Heart left ventricle (tissue), 16 donors: ENCODE measurements around the gene BZW1. TPM values are rescaled to one million over a fixed set of nuclear protein-coding genes. Genes with fewer than 3 reads are reported as not detected.
A peak's percentile ranks its signal among the peaks of the same experiment; 100 is the strongest.
"Not testable (repeated sequence)": the region's sequence is repeated elsewhere in the genome, so short reads cannot be mapped to it uniquely, and the experiment has no call there.

Experiments
- ATAC-seq, 4 donors: fragments of 200-7000 bp; cut with Tn5 transposase; one replicate each; pipeline ENCODE4 v1.9.1; 2020 to 2022; ENCODE audit warnings: moderate library complexity in 4 of 4, mild to moderate bottlenecking in 3 of 4, moderate number of reproducible peaks in 1 of 4
- DNase-seq, 5 donors: peaks; one replicate each; pipeline ENCODE4 v3.0.0-alpha.2; 2020
- H3K27ac ChIP-seq, 12 donors: fragments of 200-600 bp; sonication (generic) in 4 of 12; one replicate each; pipeline versions ENCODE4 v1.5.0 to v1.8.0; 2016 to 2022; ENCODE audit warnings: mild to moderate bottlenecking in 2 of 12
- H3K27me3 ChIP-seq, 9 donors: fragments of 200-600 bp; sonication (generic) in 2 of 9; one replicate each; pipeline versions ENCODE4 v1.5.1 to v1.8.0; 2016 to 2022; ENCODE audit warnings: mild to moderate bottlenecking in 3 of 9
- H3K36me3 ChIP-seq, 9 donors: fragments of 200-600 bp; sonication (generic) in 2 of 9; one replicate each; pipeline versions ENCODE4 v1.5.0 to v1.8.0; 2018 to 2022; ENCODE audit warnings: mild to moderate bottlenecking in 2 of 9
- H3K4me1 ChIP-seq, 12 donors: fragments of 200-600 bp; sonication (generic) in 4 of 12; one replicate each; pipeline versions ENCODE4 v1.5.0 to v1.8.0; 2016 to 2022; ENCODE audit warnings: mild to moderate bottlenecking in 3 of 12
- H3K4me3 ChIP-seq, 12 donors: fragments of 200-600 bp; sonication (generic) in 4 of 12; one replicate each; pipeline versions ENCODE4 v1.5.0 to v1.8.0; 2017 to 2022; ENCODE audit warnings: mild to moderate bottlenecking in 9 of 12, moderate library complexity in 4 of 12
- H3K9me3 ChIP-seq, 12 donors: fragments of 200-600 bp; sonication (generic) in 4 of 12; one replicate each; pipeline versions ENCODE4 v1.5.0 to v1.8.0; 2016 to 2022; ENCODE audit warnings: mild to moderate bottlenecking in 1 of 12
- CTCF ChIP-seq, 12 donors: fragments of 200-600 bp; sonication (generic) in 4 of 12; IDR thresholded peaks; one replicate each; pipeline versions ENCODE4 v1.5.0 to v1.8.0; 2018 to 2022; ENCODE audit warnings: antibody characterized with exemption in 12 of 12, mild to moderate bottlenecking in 5 of 12
- POLR2A ChIP-seq, 2 donors: fragments of 450-650 bp; IDR thresholded peaks; one replicate each; pipeline ENCODE4 v1.6.1; 2017; ENCODE audit warnings: antibody characterized with exemption in 2 of 2, mild to moderate bottlenecking in 2 of 2, moderate library complexity in 2 of 2
- WGBS, 4 donors: extraction: QIAGEN DNeasy Blood & Tissue Kit in 2 of 4; methylation state at CpG; one replicate each; pipeline versions ENCODE4 v1.1.5 to v1.1.7; 2013 to 2018; 5-methylcytosine and 5-hydroxymethylcytosine counted together
- intact Hi-C, 10 donors: fragments of 100-400 bp; cut with DNase I; formaldehyde crosslinking; loops; one replicate each; pipeline versions ENCODE4 v1.11.1 to v1.14.2; 2022
- polyA plus RNA-seq, 2 donors: library from polyadenylated mRNA; stranded (reverse); fragments of 200-250 nt; gene quantifications; one replicate each; pipeline ENCODE4 v1.2.3, GENCODE V29; 2013
- total RNA-seq, 9 donors: library from RNA; depleted of rRNA in 2 of 9; stranded (reverse); fragments of >200 nt in 2 of 9; fragmentation: NEBNext Ultra II Directional in 3 of 9; extraction: Animal tissue kit (Norgen Biotek cat#: 25700) in 3 of 9; gene quantifications; one replicate each; pipeline versions ENCODE4 v1.1.0 to v1.2.4, GENCODE V29; 2016 to 2023
- donor health status: ischemic (EF 13 %, LVEDD 7.1; RV severe dilation, severe dysfunction).
- donor health status: healthy with polysubstance abuse.
- donor health status: DM: no; HTN: yes; CAD: no.
- donor health status: DM: no; HTN: no; CAD: no.
- donor health status: ischemic (EF 25% LVEDD 6.9; RV normal size, moderate dysfunction).
- donor health status: ischemic (EF 25% LVEDD 5.7; RV mildly dilated, moderate dysfunction).
- donor health status: healthy.
- donor health status: DM: yes; HTN: yes; CAD: no.
- donor health status: ischemic (EF 35%, LVEDD 5.7; RV mildly dilated, moderate dysfunction).
- donor health status: nonischemic (EF 11% LVEDD 7.7; RV severe dilation, severe dysfunction).
- donor health status: DM: yes; HTN: yes; CAD: no.
- donor health status: PGD.
- donor health status: ischemic (EF 29% LVEDD 5.4; RV normal size, mild dysfunction).
- donor health status: nonischemic (EF 23%, LVEDD 6.1; RV moderate dilation, normal function).

Gene BZW1
- total and polyA plus RNA-seq, 11 donors = 10.7 to 147 (median 87.3) TPM

- 75 to 87% (median 80%) methylated on average over 1 of the region's 1 CpG for WGBS, 4 donors
- intact Hi-C loops = loop anchor here in 7 of 10 donors (5.0 kb wide), 4 partner anchors 42 to 903 kb away; partner anchors contain the start of genes CLK1 (in 3 of the 7) and C2orf69 (in 1 of the 7)
- H3K4me1 ChIP-seq = peaks cover 6 to 49% (median 33%) of the 10 kb centered on the region in 12 donors
- peak overlapping the region in 1 of 12 donors; percentile 13 for H3K27ac ChIP-seq
- ATAC-seq (no peak), DNase-seq (no peak)
- TF ChIP-seq POLR2A (IDR thresholded peaks at IDR 0.05) = no peak
- no peak for TF ChIP-seq CTCF (IDR thresholded peaks at IDR 0.05)
- no peak overlapping the region for H3K4me3 ChIP-seq
- no peaks in the 10 kb centered on the region for H3K9me3 ChIP-seq
- H3K27me3 ChIP-seq = no peaks in the 10 kb centered on the region
- peaks cover 0 to 69% (median 67%) of the 10 kb centered on the region in 9 donors for H3K36me3 ChIP-seq
Observed at GRCh38 chr2:200814917-200815316, 3.2 kb downstream of the BZW1 start.

DNA sequence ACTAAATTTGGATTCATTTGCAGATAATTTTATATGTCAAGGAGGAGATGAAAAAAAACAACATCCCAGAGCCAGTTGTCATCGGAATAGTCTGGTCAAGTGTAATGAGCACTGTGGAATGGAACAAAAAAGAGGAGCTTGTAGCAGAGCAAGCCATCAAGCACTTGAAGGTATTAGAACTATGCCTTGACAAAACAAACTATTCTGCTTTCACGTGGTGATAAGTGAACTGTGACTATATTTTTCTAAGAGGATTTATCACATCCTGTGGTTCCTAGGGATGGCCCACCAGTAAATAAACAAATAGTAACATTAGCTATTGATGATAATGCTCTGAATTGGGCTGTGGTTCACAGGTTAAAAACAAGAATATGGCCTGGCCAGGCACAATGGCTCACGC, 7.0 kb downstream of the BZW1 start:
- not testable (repeated sequence) for H3K27me3 ChIP-seq, H3K27ac ChIP-seq, H3K4me3 ChIP-seq, DNase-seq, H3K9me3 ChIP-seq, ATAC-seq
- Histone ChIP-seq H3K4me1 (peaks cover 0 to 28% (median 15%) of the 10 kb centered on the region in 12 donors), H3K36me3 (peaks cover 0 to 89% (median 85%) of the 10 kb centered on the region in 9 donors)
- intact Hi-C loops = loop anchor here in 2 of 10 donors (5.0 kb wide), 1 partner anchor 39 kb away; no protein-coding TSS in a partner anchor
- 60 to 71% (median 65%) methylated on average over 3 of the region's 3 CpGs for WGBS, 4 donors

DNA sequence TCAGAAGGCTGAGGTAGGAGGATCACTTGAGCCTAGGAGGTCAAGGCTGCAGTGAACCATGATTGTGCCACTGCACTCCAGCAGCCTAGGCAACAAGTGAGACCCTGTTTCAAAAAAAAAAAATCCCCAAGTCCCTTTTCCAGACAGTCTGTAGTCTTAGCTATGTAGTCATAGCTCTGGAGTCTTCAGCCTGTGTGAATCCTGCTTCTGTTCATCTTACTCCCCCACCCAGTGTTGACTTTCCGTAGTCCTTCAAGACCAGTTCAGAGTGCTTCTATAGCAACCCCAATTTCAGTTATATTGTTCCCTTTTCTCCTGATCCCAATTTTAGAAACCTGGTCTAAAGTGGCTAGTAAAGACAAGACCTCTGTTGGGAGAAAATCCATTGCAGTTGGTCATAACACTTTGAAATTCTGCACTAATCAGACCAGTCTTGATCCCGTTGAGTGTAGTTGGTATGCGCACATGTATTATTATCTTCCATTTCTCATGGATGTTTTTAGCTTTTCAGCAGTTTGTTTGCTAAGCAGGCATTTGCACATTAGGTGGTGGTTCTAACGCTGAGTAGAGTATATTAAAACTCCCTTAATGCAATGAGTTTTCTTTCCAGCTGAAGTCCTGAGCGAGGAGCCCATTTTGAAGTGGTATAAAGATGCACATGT, 9.0 kb downstream of the BZW1 start:
- peaks cover 0 to 87% (median 84%) of the 10 kb centered on the region in 9 donors for H3K36me3 ChIP-seq
- no peaks in the 10 kb centered on the region for H3K9me3 ChIP-seq
- no peak overlapping the region for H3K4me3 ChIP-seq
- DNase-seq (no peak), ATAC-seq (no peak)
- intact Hi-C loops = no loop called here
- 95 to 97% (median 97%) methylated on average over 5 of the region's 5 CpGs for WGBS, 4 donors
- TF ChIP-seq CTCF (IDR thresholded peaks at IDR 0.05) = no peak
- no peak for TF ChIP-seq POLR2A (IDR thresholded peaks at IDR 0.05)
- peaks cover 0 to 10% (median 0%) of the 10 kb centered on the region in 12 donors for H3K4me1 ChIP-seq
- H3K27me3 ChIP-seq = no peaks in the 10 kb centered on the region
- H3K27ac ChIP-seq = no peak overlapping the region

GRCh38 chr2:200821686-200822245, 10.1 kb downstream of the BZW1 start:
- DNase-seq = no peak
- no peak for ATAC-seq
- WGBS, 4 donors = 90 to 93% (median 91%) methylated on average over 6 of the region's 6 CpGs
- no peak overlapping the region for H3K4me3 ChIP-seq
- TF ChIP-seq CTCF (IDR thresholded peaks at IDR 0.05) (no peak), POLR2A (IDR thresholded peaks at IDR 0.05) (no peak)
- H3K9me3 ChIP-seq = no peaks in the 10 kb centered on the region
- peaks cover 0 to 11% (median 3%) of the 10 kb centered on the region in 12 donors for H3K4me1 ChIP-seq
- H3K27ac ChIP-seq = no peak overlapping the region
- no peaks in the 10 kb centered on the region for H3K27me3 ChIP-seq
- intact Hi-C loops = no loop called here
- H3K36me3 ChIP-seq = peaks cover 0 to 78% (median 75%) of the 10 kb centered on the region in 9 donors
